Gastrocnemius medialis (tissue), 4 donors: Measurements from ENCODE around the gene TNFRSF13B. TPM values are rescaled to one million over a fixed set of nuclear protein-coding genes. Genes with fewer than 3 reads are reported as not detected.
"Not testable (repeated sequence)": the region's sequence is repeated elsewhere in the genome, so short reads cannot be mapped to it uniquely, and the experiment has no call there.

Experiments used
- ATAC-seq, 2 donors: fragments of 150-250 bp; one replicate each; pipeline ENCODE4 v1.9.1; 2016
- DNase-seq, 2 donors: peaks; one replicate each; pipeline ENCODE4 v3.0.0-alpha.2; 2019
- H3K27ac ChIP-seq, 4 donors: fragments of 200-600 bp; sonication (generic); 1 replicate in 1 of 4; 2 replicates in 3 of 4; pipeline ENCODE4 v1.5.1; 2016 to 2018; ENCODE audit warnings: mild to moderate bottlenecking in 2 of 4, moderate library complexity in 1 of 4
- H3K27me3 ChIP-seq, 3 donors: fragments of 200-600 bp; sonication (generic) in 2 of 3; 1 replicate in 1 of 3; 2 replicates in 2 of 3; pipeline versions ENCODE4 v1.5.1 to v1.6.0; 2016 to 2019; ENCODE audit warnings: mild to moderate bottlenecking in 1 of 3, moderate library complexity in 1 of 3
- H3K36me3 ChIP-seq, 2 donors: fragments of 200-600 bp; sonication (generic) in 1 of 2; one replicate each; pipeline ENCODE4 v1.5.1; 2017 to 2018
- H3K4me1 ChIP-seq, 2 donors: fragments of 200-600 bp; sonication (generic) in 1 of 2; one replicate each; pipeline ENCODE4 v1.5.1; 2016 to 2017; ENCODE audit warnings: mild to moderate bottlenecking in 2 of 2
- H3K4me3 ChIP-seq, 4 donors: fragments of 200-600 bp; sonication (generic) in 3 of 4; 1 replicate in 1 of 4; 2 replicates in 3 of 4; pipeline ENCODE4 v1.5.1; 2016 to 2019; ENCODE audit warnings: mild to moderate bottlenecking in 2 of 4
- H3K9me3 ChIP-seq, 3 donors: fragments of 200-600 bp; sonication (generic) in 2 of 3; 1 replicate in 1 of 3; 2 replicates in 2 of 3; pipeline ENCODE4 v1.5.1; 2016 to 2019
- POLR2A ChIP-seq, 2 donors: fragments of 450-650 bp; IDR thresholded peaks; one replicate each; pipeline ENCODE4 v1.6.1; 2017; ENCODE audit warnings: antibody characterized with exemption in 2 of 2, mild to moderate bottlenecking in 2 of 2, moderate library complexity in 2 of 2
- in situ Hi-C, 4 donors: fragments of 200-750 bp; cut with MboI; loops; one replicate each; pipeline versions ENCODE4 v1.15.0 to v1.8.0; 2017; ENCODE audit warnings: low sequenced_read_pairs in 4 of 4
- intact Hi-C: fragments of 100-400 bp; cut with DNase I; formaldehyde crosslinking; loops from one replicate; pipeline ENCODE4 v1.15.1; 2023; ENCODE audit warnings: low total_unique reads
- total RNA-seq, 4 donors: library from RNA; depleted of rRNA; stranded (reverse); fragments of >200 nt; gene quantifications; one replicate each; pipeline versions ENCODE4 v1.1.0 to v1.2.3, GENCODE V29; 2016
- TF ChIP-seq, protein P1 (sequence below), 5 experiments: fragments of 450-650 bp in 3 of 5; fragments of 200-600 bp in 2 of 5; sonication (generic) in 2 of 5; IDR thresholded peaks in 4 of 5; conservative IDR thresholded peaks in 1 of 5; 1 replicate in 4 of 5; 2 replicates in 1 of 5; pipeline ENCODE4 v1.5.1; 2016 to 2019; ENCODE audit warnings: antibody characterized with exemption in 5 of 5, mild to moderate bottlenecking in 3 of 5, moderate library complexity in 3 of 5

TNFRSF13B gene
- total RNA-seq, 4 donors from 2014 or later: not detected

- TF ChIP-seq, protein P1, sequence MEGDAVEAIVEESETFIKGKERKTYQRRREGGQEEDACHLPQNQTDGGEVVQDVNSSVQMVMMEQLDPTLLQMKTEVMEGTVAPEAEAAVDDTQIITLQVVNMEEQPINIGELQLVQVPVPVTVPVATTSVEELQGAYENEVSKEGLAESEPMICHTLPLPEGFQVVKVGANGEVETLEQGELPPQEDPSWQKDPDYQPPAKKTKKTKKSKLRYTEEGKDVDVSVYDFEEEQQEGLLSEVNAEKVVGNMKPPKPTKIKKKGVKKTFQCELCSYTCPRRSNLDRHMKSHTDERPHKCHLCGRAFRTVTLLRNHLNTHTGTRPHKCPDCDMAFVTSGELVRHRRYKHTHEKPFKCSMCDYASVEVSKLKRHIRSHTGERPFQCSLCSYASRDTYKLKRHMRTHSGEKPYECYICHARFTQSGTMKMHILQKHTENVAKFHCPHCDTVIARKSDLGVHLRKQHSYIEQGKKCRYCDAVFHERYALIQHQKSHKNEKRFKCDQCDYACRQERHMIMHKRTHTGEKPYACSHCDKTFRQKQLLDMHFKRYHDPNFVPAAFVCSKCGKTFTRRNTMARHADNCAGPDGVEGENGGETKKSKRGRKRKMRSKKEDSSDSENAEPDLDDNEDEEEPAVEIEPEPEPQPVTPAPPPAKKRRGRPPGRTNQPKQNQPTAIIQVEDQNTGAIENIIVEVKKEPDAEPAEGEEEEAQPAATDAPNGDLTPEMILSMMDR (IDR thresholded peaks at IDR 0.05 in 4 of 5, conservative IDR thresholded peaks at IDR 0.05 in 1 of 5): no peak
- Histone ChIP-seq H3K4me1 (no peaks in the 10 kb centered on the region), H3K27me3 (peaks cover 0 to 6% (median 3%) of the 10 kb centered on the region in 3 donors), H3K9me3 (no peaks in the 10 kb centered on the region), H3K36me3 (no peaks in the 10 kb centered on the region), H3K4me3 (no peak overlapping the region), H3K27ac (no peak overlapping the region)
- no peak for DNase-seq
- no peak for ATAC-seq
- in situ Hi-C loops (loop anchor here in 1 of 4 donors (10.0 kb wide), 1 partner anchor 55 kb away; no protein-coding TSS in a partner anchor), intact Hi-C loops (no loop called here)
Observed at GRCh38 chr17:16969931-16970906, 1.7 kb downstream of the TNFRSF13B start.

DNA sequence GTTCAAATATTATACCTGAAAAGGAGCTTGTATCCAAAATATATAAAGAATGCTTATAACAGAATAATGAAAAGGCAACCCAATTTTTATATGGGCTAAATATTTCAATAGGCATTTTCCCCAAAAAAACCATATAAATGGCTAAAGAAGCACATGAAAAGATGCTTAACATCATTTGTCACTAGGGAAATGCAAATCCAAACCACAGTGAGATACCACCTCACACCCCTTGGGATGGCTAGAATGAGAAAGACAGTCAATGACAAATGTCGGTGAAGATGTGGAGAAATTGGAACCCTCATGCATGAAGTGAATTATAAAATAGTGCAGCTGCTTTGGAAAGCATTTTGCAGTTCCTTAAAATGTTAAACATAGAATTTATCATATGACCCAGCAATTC is 3.1 kb downstream of the TNFRSF13B start:
- no peak for ATAC-seq
- no peak for TF ChIP-seq POLR2A (IDR thresholded peaks at IDR 0.05)
- TF ChIP-seq, protein P1 (IDR thresholded peaks at IDR 0.05 in 4 of 5, conservative IDR thresholded peaks at IDR 0.05 in 1 of 5): no peak
- Histone ChIP-seq H3K9me3 (no peaks in the 10 kb centered on the region), H3K27me3 (peaks cover 0 to 4% (median 3%) of the 10 kb centered on the region in 3 donors), H3K4me3 (no peak overlapping the region), H3K4me1 (no peaks in the 10 kb centered on the region), H3K36me3 (no peaks in the 10 kb centered on the region), H3K27ac (no peak overlapping the region)
- intact Hi-C loops: no loop called here
- in situ Hi-C loops: no loop called here
- DNase-seq: no peak

DNA sequence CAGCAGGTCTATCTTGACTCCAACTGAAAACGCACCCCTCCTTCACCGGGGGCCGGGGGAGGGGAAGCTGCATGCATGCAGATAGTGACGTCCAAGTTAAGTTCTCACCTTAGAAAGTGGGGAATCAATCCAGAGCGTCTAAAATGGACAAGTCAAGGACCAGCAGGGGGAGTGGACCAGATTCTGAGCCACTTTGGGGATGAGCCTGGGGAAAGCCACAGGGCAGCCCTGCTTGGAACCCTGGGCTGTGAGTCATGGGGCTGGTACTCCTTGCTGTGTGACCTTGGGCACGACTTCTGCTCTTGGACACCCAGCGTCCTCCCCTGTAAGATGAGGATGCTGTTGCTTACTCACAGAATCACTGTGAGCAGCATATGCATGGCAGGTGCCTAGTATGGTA is 9.1 kb downstream of the TNFRSF13B start:
- Histone ChIP-seq H3K27me3 (peaks cover 0 to 7% (median 0%) of the 10 kb centered on the region in 3 donors), H3K27ac (no peak overlapping the region), H3K4me3 (no peak overlapping the region), H3K36me3 (no peaks in the 10 kb centered on the region), H3K9me3 (no peaks in the 10 kb centered on the region), H3K4me1 (no peaks in the 10 kb centered on the region)
- no peak for TF ChIP-seq POLR2A (IDR thresholded peaks at IDR 0.05)
- in situ Hi-C loops: no loop called here
- no peak for ATAC-seq
- intact Hi-C loops: no loop called here
- no peak for DNase-seq

DNA sequence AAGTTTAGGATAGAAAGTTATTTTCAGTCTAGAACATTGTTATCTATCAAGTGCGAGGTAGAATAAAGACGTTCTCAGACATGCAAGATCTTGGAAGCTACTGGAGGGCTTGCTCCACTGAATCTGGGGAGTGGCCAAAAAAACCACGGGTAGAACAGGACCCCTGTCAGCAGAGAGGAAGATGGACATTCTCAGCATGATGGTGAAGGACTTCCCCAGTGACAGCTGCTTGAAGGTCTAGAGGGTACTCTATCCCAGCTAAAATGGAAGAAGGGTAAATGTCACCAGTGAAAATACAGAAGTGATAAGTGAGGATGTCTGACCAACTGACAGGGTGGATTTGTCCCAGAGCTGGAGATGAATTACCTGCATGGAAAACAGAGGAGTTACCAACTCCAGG is 10.1 kb downstream of the TNFRSF13B start:
- Histone ChIP-seq H3K27me3 (peaks cover 0 to 7% (median 2%) of the 10 kb centered on the region in 3 donors), H3K27ac (no peak overlapping the region), H3K9me3 (no peaks in the 10 kb centered on the region), H3K36me3 (no peaks in the 10 kb centered on the region), H3K4me1 (no peaks in the 10 kb centered on the region), H3K4me3 (no peak overlapping the region)
- no peak for DNase-seq
- in situ Hi-C loops: no loop called here
- no peak for ATAC-seq
- intact Hi-C loops: no loop called here
- TF ChIP-seq, protein P1 (IDR thresholded peaks at IDR 0.05 in 4 of 5, conservative IDR thresholded peaks at IDR 0.05 in 1 of 5): no peak
- TF ChIP-seq POLR2A (IDR thresholded peaks at IDR 0.05): no peak

DNA sequence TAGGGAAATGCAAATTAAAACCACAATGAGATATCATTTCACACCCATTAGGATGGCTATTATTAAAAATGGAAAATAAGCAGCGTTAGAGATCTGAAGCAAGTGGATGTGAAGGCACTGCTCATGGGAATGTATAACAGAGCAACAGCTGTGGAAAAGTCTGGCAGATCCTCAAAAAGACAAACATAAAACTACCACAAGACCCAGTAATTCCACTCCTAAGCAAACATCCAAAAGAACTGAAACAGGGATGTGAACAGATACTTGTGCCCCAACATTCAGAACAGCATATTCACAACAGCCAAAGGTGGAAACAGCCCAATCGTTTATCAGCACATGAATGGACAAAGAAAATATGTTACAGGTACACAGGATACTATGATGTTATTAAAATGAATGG is 10.9 kb downstream of the TNFRSF13B start:
- intact Hi-C loops, in situ Hi-C loops, ATAC-seq: not testable (repeated sequence)

DNA sequence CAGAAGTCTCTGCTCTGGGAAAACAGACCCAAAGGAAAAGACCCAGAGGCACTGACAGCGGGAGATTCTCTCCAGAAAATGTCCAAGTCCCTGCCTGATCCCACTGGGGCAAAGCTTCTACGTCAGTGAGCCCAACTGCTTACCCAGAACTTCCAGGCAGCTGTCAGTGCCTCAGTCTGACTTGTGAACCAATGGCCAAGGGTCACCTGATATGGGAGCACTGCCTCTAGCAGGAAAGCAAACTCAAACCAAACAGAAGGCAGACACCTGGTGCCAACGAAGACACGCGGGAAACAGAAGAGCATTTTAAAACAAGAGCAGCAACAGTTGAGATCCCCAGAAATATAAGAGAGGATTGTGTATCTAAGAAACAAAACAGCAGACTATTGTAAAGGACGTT is 16.9 kb downstream of the TNFRSF13B start:
- in situ Hi-C loops, H3K4me3 ChIP-seq, H3K9me3 ChIP-seq, intact Hi-C loops, H3K36me3 ChIP-seq, DNase-seq, H3K4me1 ChIP-seq, ATAC-seq, H3K27ac ChIP-seq: not testable (repeated sequence)
- H3K27me3 ChIP-seq: peaks cover 0 to 23% (median 14%) of the 10 kb centered on the region in 3 donors

More for the DNA sequence above, 10.9 kb downstream of the TNFRSF13B start:
- H3K36me3 ChIP-seq, H3K9me3 ChIP-seq, H3K4me1 ChIP-seq, H3K4me3 ChIP-seq, DNase-seq, H3K27me3 ChIP-seq, H3K27ac ChIP-seq: not testable (repeated sequence)
